RPMI7951 (cell line): ENCODE measurements around the gene NCOA3. TPM values are rescaled to one million over a fixed set of nuclear protein-coding genes. Genes with fewer than 3 reads are reported as not detected.
"Not testable (repeated sequence)": the region's sequence is repeated elsewhere in the genome, so short reads cannot be mapped to it uniquely, and the experiment has no call there.

Experiments used
- DNase-seq: peaks from one replicate; pipeline ENCODE4 v3.0.0-alpha.2; 2012; ENCODE audit warnings: low read depth
- total RNA-seq: library from RNA; depleted of rRNA; stranded (reverse); fragments of >200 nt; shearing (Covaris generic); gene quantifications from 2 replicates; pipeline ENCODE4 v1.2.3, GENCODE V29; 2014

The NCOA3 gene
- total RNA-seq, 1 experiment from 2014 or later: 47.9 TPM

GRCh38 chr20:47535994-47536393 is 34.3 kb downstream of the NCOA3 start:
- DNase-seq: no peak

GRCh38 chr20:47540443-47541354 is 39.0 kb downstream of the NCOA3 start:
- DNase-seq: peak; percentile 47

- DNase-seq: no peak
Observed at GRCh38 chr20:47541355-47541922, 39.8 kb downstream of the NCOA3 start.

- peak; percentile 66 for DNase-seq
Observed at GRCh38 chr20:47543006-47543431, 41.3 kb downstream of the NCOA3 start.

- peak; percentile 79 for DNase-seq
Observed at GRCh38 chr20:47544240-47544639, 42.6 kb downstream of the NCOA3 start.

- DNase-seq: no peak
Observed at GRCh38 chr20:47544852-47545251, 43.2 kb downstream of the NCOA3 start.

- DNase-seq: no peak
Observed at GRCh38 chr20:47545499-47545898, 43.8 kb downstream of the NCOA3 start.

GRCh38 chr20:47546184-47547033 is 44.7 kb downstream of the NCOA3 start:
- DNase-seq: no peak

- DNase-seq: no peak
Observed at GRCh38 chr20:47547034-47547387, 45.3 kb downstream of the NCOA3 start.

GRCh38 chr20:47549671-47550070 is 48.0 kb downstream of the NCOA3 start:
- DNase-seq: no peak

- DNase-seq: no peak
Observed at GRCh38 chr20:47551222-47551621, 49.5 kb downstream of the NCOA3 start.

- DNase-seq: peak; percentile 51
Observed at GRCh38 chr20:47551841-47552240, 50.2 kb downstream of the NCOA3 start.

- no peak for DNase-seq
Observed at GRCh38 chr20:47552996-47553395, 51.3 kb downstream of the NCOA3 start.

GRCh38 chr20:47553594-47554235 is 52.0 kb downstream of the NCOA3 start:
- not testable (repeated sequence) for DNase-seq

- not testable (repeated sequence) for DNase-seq
Observed at GRCh38 chr20:47554283-47554682, 52.6 kb downstream of the NCOA3 start.

- DNase-seq: no peak
Observed at GRCh38 chr20:47557218-47557617, 55.5 kb downstream of the NCOA3 start.

- DNase-seq: no peak
Observed at GRCh38 chr20:47557791-47558190, 56.1 kb downstream of the NCOA3 start.

- DNase-seq: no peak
Observed at GRCh38 chr20:47558295-47559066, 56.8 kb downstream of the NCOA3 start.

- no peak for DNase-seq
Observed at GRCh38 chr20:47559141-47559540, 57.5 kb downstream of the NCOA3 start.

- no peak for DNase-seq
Observed at GRCh38 chr20:47561180-47561579, 59.5 kb downstream of the NCOA3 start.
